Measurements from ENCODE around the gene FMN1.

Gene FMN1, protein sequence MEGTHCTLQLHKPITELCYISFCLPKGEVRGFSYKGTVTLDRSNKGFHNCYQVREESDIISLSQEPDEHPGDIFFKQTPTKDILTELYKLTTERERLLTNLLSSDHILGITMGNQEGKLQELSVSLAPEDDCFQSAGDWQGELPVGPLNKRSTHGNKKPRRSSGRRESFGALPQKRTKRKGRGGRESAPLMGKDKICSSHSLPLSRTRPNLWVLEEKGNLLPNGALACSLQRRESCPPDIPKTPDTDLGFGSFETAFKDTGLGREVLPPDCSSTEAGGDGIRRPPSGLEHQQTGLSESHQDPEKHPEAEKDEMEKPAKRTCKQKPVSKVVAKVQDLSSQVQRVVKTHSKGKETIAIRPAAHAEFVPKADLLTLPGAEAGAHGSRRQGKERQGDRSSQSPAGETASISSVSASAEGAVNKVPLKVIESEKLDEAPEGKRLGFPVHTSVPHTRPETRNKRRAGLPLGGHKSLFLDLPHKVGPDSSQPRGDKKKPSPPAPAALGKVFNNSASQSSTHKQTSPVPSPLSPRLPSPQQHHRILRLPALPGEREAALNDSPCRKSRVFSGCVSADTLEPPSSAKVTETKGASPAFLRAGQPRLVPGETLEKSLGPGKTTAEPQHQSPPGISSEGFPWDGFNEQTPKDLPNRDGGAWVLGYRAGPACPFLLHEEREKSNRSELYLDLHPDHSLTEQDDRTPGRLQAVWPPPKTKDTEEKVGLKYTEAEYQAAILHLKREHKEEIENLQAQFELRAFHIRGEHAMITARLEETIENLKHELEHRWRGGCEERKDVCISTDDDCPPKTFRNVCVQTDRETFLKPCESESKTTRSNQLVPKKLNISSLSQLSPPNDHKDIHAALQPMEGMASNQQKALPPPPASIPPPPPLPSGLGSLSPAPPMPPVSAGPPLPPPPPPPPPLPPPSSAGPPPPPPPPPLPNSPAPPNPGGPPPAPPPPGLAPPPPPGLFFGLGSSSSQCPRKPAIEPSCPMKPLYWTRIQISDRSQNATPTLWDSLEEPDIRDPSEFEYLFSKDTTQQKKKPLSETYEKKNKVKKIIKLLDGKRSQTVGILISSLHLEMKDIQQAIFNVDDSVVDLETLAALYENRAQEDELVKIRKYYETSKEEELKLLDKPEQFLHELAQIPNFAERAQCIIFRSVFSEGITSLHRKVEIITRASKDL (N-terminal part only)

DNA sequence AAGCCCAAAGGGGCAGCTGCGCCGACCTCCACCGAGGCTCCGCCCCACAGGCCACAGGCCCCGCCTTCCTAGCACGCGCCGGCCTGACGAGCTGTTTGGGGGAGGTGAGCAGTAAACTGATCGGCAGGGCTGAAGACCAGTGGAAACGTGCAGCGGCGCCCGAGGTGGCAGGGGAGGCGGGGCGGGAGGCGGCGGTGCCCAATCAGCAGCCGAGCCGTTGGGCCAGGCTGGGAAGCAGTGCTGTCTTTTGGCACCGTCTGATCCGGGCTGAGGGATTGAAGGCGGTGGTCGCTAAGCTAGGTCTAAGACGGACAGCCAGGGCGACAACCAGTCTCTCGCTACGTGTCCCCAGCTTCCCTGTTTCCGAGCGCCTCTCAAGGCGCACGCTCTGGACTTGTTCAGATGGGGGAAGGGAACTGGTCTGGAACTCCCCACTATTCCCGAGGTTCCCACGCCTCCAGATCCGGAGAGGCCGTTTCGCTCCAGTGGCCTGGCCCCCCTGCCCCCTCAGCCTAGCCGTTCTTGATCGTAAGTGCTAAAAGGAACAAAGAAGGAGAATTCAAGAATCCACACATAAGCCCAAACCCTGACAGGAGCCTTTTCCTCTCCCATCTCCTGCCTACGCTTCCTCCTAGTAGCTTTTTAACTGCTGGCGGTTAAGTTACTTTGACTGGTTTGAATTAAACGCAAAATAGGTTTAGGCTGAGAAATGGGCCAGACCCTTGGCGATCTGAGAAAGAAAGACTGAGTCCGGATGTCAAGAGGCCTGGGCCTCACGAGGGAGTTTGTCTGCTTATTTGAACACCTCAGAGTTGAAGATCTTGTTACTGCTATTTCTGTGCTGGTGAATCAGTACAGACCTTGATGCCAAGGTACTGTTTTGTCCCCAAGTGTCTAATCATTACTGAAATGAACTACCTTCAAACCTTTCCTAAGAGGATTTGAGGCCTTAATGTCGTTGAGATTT is at the start of gene FMN1:
FMN1 (minus strand) TSS at position 11 of the 967 bp plus-strand sequence. CDS start 39,800 bp downstream, outside the sequence.
- Histone ChIP-seq H3K79me2 (no peaks in the 10 kb centered on the region), H3K4me3 (ENCODE audit: low read depth, low read length) (peak within 1 kb of the TSS; percentile 61), H3K9ac (no peak within 1 kb of the TSS), H3K27me3 (ENCODE audit: control insufficient read depth, insufficient read depth, low read length) (no peaks in the 10 kb centered on the region), H2AFZ (peak within 1 kb of the TSS; percentile 84), H3K27ac (peak within 1 kb of the TSS; percentile 44), H3K4me1 (peaks cover 2% of the 10 kb centered on the region), H3K4me2 (ENCODE audit: low read length) (peak within 1 kb of the TSS; percentile 89), H3K9me3 (ENCODE audit: control insufficient read depth, low read length) (no peaks in the 10 kb centered on the region), H3K36me3 (ENCODE audit: control insufficient read depth, insufficient read depth, low read length) (no peaks in the 10 kb centered on the region)
- TF ChIP-seq CTCF (IDR thresholded peaks at IDR 0.05) = no peak

GRCh38 chr15:33243869-33244268 is 49.4 kb upstream of the FMN1 start:
- Histone ChIP-seq H2AFZ (no peak overlapping the region), H3K27me3 (ENCODE audit: control insufficient read depth, insufficient read depth, low read length) (no peaks in the 10 kb centered on the region), H3K79me2 (no peaks in the 10 kb centered on the region), H3K36me3 (ENCODE audit: control insufficient read depth, insufficient read depth, low read length) (no peaks in the 10 kb centered on the region), H3K4me1 (no peaks in the 10 kb centered on the region), H3K4me3 (ENCODE audit: low read depth, low read length) (no peak overlapping the region), H3K9ac (no peak overlapping the region), H3K4me2 (ENCODE audit: low read length) (no peak overlapping the region), H3K27ac (no peak overlapping the region), H3K9me3 (ENCODE audit: control insufficient read depth, low read length) (no peaks in the 10 kb centered on the region)
- TF ChIP-seq CTCF (IDR thresholded peaks at IDR 0.05) = no peak

DNA sequence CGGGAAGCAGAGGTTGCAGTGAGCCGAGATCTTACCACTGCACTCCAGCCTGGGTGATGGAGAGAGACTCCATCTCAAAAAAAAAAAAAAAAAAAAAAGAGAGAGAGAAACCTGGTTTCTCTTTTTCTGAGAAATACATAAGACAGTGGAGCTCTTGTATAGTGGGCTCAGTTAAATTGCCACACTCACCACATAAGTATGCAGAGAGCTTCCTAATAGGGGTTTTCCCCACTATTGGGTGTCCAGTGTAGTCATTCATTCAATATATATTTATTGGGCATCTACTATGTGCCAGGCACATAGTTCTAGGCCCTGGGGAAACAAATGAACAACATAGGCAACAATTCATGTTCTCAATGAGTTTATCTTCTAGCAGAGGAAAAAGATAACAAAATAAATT is 48.9 kb upstream of the FMN1 start:
- no peaks in the 10 kb centered on the region for H3K36me3 ChIP-seq (ENCODE audit: control insufficient read depth, insufficient read depth, low read length)
- TF ChIP-seq CTCF (IDR thresholded peaks at IDR 0.05) = no peak
- no peak overlapping the region for H3K9ac ChIP-seq
- no peak overlapping the region for H2AFZ ChIP-seq
- no peak overlapping the region for H3K4me3 ChIP-seq (ENCODE audit: low read depth, low read length)
- no peak overlapping the region for H3K27ac ChIP-seq
- no peaks in the 10 kb centered on the region for H3K4me1 ChIP-seq
- H3K4me2 ChIP-seq (ENCODE audit: low read length) = no peak overlapping the region
- H3K9me3 ChIP-seq (ENCODE audit: control insufficient read depth, low read length) = no peaks in the 10 kb centered on the region
- H3K27me3 ChIP-seq (ENCODE audit: control insufficient read depth, insufficient read depth, low read length) = no peaks in the 10 kb centered on the region
- no peaks in the 10 kb centered on the region for H3K79me2 ChIP-seq

GRCh38 chr15:33242669-33243191 is 48.2 kb upstream of the FMN1 start:
- Histone ChIP-seq H3K4me3 (ENCODE audit: low read depth, low read length) (no peak overlapping the region), H3K27me3 (ENCODE audit: control insufficient read depth, insufficient read depth, low read length) (no peaks in the 10 kb centered on the region), H3K4me2 (ENCODE audit: low read length) (no peak overlapping the region), H3K79me2 (no peaks in the 10 kb centered on the region), H3K36me3 (ENCODE audit: control insufficient read depth, insufficient read depth, low read length) (no peaks in the 10 kb centered on the region), H3K4me1 (no peaks in the 10 kb centered on the region), H3K9me3 (ENCODE audit: control insufficient read depth, low read length) (no peaks in the 10 kb centered on the region), H3K27ac (no peak overlapping the region), H3K9ac (no peak overlapping the region), H2AFZ (no peak overlapping the region)
- TF ChIP-seq CTCF (IDR thresholded peaks at IDR 0.05) = peak; percentile 22

Data from parathyroid adenoma (tissue), 2 donors.